ENCODE measurements around the gene FCHO1.

The FCHO1 gene

DNA sequence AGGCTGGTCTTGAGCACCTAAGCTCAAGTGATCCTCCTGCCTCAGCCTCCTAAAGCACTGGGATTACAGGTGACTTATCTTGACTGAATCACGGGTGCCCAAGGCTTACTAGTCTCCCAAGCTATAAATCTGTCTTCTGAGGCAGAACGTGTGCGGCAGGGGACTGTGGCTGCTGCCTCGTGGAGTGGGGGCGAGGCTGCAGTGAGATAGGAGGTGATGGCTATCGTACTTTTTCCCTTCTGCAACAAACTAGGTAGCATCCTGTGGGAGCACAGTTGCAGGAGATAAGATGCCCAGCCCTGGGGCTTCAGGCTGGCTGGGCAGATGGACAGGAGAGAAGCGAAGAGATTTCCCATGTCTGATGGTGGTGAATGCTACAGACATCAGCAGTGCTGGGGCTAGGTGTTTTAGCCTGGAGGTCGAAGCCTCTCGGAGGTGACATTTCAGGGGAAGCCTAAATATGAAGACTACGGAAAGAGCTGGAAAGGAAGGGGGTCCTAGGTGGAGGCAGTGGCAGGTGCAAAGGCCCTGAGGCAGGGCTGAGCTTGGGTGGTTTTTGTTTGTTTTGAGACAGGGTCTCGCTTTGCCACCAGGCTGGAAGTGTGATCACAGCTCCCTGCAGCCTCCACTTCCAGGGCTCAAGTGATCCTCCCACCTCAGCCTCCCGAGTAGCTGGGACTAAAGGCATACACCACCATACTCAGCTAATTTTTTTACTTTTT lies 51.0 kb downstream of the FCHO1 start:
- TF ChIP-seq, protein P1, sequence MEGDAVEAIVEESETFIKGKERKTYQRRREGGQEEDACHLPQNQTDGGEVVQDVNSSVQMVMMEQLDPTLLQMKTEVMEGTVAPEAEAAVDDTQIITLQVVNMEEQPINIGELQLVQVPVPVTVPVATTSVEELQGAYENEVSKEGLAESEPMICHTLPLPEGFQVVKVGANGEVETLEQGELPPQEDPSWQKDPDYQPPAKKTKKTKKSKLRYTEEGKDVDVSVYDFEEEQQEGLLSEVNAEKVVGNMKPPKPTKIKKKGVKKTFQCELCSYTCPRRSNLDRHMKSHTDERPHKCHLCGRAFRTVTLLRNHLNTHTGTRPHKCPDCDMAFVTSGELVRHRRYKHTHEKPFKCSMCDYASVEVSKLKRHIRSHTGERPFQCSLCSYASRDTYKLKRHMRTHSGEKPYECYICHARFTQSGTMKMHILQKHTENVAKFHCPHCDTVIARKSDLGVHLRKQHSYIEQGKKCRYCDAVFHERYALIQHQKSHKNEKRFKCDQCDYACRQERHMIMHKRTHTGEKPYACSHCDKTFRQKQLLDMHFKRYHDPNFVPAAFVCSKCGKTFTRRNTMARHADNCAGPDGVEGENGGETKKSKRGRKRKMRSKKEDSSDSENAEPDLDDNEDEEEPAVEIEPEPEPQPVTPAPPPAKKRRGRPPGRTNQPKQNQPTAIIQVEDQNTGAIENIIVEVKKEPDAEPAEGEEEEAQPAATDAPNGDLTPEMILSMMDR (IDR thresholded peaks at IDR 0.05; ENCODE audit: low read length, missing control alignments): no peak
- no peak for DNase-seq (ENCODE audit: low read depth)
- no peak overlapping the region for H3K4me3 ChIP-seq (replicated peaks; ENCODE audit: low read depth, low read length)

DNA sequence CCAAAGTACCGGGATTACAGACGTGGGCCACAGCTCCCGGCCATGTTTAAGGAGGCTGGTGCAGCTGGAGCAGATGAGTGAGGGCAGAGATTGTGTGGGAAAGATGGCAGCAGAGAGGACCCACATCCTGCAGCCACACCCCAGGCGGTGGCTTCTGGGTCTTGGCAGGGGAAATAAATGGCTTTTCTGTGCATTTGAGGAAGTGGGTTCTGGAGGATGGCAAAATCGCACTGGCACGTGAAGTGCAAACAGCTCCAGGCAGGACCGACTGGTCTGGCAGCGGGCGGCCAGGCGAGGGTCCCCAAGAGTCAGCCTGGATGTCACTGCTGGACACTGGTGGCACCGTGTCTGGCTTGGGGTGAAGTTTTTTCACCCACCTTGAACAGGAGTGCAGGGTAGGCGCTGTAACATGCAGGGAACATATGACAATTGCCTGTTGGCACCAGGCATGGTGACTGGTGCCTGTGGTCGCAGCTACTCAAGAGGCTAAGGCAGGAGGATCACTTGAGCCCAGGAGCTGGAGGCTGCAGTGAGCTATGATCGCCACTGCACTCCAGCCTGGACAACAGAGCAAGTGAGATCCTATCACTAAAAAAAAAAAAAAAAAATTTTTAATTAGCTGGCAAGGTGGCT lies 52.1 kb downstream of the FCHO1 start:
- TF ChIP-seq, protein P1 (IDR thresholded peaks at IDR 0.05; ENCODE audit: low read length, missing control alignments): no peak
- DNase-seq (ENCODE audit: low read depth): no peak
- H3K4me3 ChIP-seq (replicated peaks; ENCODE audit: low read depth, low read length): no peak overlapping the region

DNA sequence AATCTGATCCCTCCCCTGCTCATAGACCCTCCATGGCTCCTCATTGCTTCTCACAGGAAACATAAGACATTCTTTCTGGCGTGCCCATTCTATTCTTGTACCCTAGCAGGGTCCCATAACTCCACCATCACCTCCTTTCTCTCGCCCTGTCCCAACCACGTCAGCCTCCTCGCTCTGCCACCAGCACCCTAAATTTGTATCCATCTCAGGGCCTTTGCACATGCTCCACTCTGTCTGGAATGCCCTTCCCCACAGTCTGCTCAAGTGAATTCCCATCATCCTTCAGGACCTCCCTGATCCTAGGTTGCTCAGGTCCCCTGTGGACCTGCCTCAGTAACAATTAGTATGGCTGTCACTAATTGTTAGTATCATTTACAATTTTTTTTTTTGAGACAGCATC lies 54.1 kb downstream of the FCHO1 start:
- TF ChIP-seq, protein P1 (IDR thresholded peaks at IDR 0.05; ENCODE audit: low read length, missing control alignments): no peak
- no peak overlapping the region for H3K4me3 ChIP-seq (replicated peaks; ENCODE audit: low read depth, low read length)
- DNase-seq (ENCODE audit: low read depth): no peak

DNA sequence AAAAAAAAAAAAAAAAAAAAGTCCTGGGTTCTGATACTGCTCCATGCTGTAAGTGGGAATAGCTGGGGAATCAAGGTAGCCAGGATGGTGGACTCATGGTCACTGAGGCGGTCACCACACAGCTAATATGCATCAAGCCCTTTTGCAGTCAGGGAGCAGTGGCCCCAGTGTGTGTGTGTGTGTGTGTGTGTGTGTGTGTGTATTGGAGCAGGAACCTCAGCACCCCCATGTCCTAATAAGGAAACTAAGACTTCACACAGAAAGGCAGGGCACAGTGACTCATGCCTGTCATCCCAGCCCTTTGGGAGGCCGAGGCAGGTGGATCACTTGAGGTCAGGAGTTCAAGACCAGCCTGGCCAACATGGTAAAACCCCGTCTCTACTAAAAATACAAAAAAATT lies 55.7 kb downstream of the FCHO1 start:
- H3K4me3 ChIP-seq (replicated peaks; ENCODE audit: low read depth, low read length): no peak overlapping the region
- DNase-seq (ENCODE audit: low read depth): no peak
- TF ChIP-seq, protein P1 (IDR thresholded peaks at IDR 0.05; ENCODE audit: low read length, missing control alignments): no peak

DNA sequence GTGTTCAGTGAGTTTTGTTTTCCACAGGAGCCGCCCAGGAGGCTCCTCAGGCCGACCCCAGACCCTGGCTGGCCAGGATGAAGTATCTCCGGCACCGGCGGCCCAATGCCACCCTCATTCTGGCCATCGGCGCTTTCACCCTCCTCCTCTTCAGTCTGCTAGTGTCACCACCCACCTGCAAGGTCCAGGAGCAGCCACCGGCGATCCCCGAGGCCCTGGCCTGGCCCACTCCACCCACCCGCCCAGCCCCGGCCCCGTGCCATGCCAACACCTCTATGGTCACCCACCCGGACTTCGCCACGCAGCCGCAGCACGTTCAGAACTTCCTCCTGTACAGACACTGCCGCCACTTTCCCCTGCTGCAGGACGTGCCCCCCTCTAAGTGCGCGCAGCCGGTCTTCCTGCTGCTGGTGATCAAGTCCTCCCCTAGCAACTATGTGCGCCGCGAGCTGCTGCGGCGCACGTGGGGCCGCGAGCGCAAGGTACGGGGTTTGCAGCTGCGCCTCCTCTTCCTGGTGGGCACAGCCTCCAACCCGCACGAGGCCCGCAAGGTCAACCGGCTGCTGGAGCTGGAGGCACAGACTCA lies 56.5 kb downstream of the FCHO1 start:
- DNase-seq (ENCODE audit: low read depth): no peak

DNA sequence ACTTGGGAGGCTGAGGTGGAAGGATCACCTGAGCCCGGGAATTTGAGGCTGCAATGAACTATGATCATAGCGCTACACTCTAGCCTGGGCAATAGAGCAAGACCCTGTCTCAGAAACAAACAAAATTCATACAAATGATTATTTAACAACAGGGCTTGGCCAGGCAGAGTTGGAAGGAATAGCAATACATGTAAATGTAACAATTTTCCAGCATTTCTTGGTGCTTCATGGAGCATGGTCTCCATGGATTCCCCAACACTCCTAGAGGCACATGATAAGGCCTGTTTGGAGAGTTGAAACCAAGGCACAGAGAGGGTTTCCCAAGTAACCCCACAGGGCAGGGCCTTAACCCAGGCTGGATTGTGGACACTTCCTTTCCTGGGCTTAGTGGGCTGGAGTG lies 59.8 kb downstream of the FCHO1 start:
- TF ChIP-seq, protein P1 (IDR thresholded peaks at IDR 0.05; ENCODE audit: low read length, missing control alignments): no peak
- H3K4me3 ChIP-seq (replicated peaks; ENCODE audit: low read depth, low read length): no peak overlapping the region
- DNase-seq (ENCODE audit: low read depth): no peak

More for the DNA sequence above, 56.5 kb downstream of the FCHO1 start:
- no peak overlapping the region for H3K4me3 ChIP-seq (replicated peaks; ENCODE audit: low read depth, low read length)
- TF ChIP-seq, protein P1 (IDR thresholded peaks at IDR 0.05; ENCODE audit: low read length, missing control alignments): no peak
